Activated naive CD8-positive, alpha-beta T cell treated with anti-CD3 and anti-CD28 coated beads for 36 hours (primary cell): ENCODE measurements around the gene CLCA4. TPM values are rescaled to one million over a fixed set of nuclear protein-coding genes. Genes with fewer than 3 reads are reported as not detected.
A peak's percentile ranks its signal among the peaks of the same experiment; 100 is the strongest.
"Not testable (repeated sequence)": the region's sequence is repeated elsewhere in the genome, so short reads cannot be mapped to it uniquely, and the experiment has no call there.

ENCODE experiments used
- DNase-seq: peaks from one replicate; pipeline ENCODE4 v3.0.0; 2021
- H3K27ac Mint-ChIP-seq: one replicate; pipeline ENCODE4 v1.8.0; 2022; ENCODE audit warnings: mild to moderate bottlenecking, moderate library complexity, mixed read lengths
- H3K27me3 Mint-ChIP-seq: one replicate; pipeline ENCODE4 v1.8.0; 2022; ENCODE audit warnings: mild to moderate bottlenecking, mixed read lengths
- H3K36me3 Mint-ChIP-seq: one replicate; pipeline ENCODE4 v1.8.0; 2021; ENCODE audit warnings: mild to moderate bottlenecking, mixed read lengths
- H3K4me1 Mint-ChIP-seq: one replicate; pipeline ENCODE4 v1.8.0; 2021; ENCODE audit warnings: mixed read lengths
- H3K4me3 Mint-ChIP-seq: one replicate; pipeline ENCODE4 v1.8.0; 2022; ENCODE audit warnings: mild to moderate bottlenecking, moderate library complexity, mixed read lengths
- H3K9me3 Mint-ChIP-seq: one replicate; pipeline ENCODE4 v1.8.0; 2022; ENCODE audit warnings: mixed read lengths
- total RNA-seq, 2 experiments: library from RNA; stranded (reverse); gene quantifications; one replicate each; pipeline ENCODE4 v1.2.3, GENCODE V29; 2021

CLCA4 gene, protein sequence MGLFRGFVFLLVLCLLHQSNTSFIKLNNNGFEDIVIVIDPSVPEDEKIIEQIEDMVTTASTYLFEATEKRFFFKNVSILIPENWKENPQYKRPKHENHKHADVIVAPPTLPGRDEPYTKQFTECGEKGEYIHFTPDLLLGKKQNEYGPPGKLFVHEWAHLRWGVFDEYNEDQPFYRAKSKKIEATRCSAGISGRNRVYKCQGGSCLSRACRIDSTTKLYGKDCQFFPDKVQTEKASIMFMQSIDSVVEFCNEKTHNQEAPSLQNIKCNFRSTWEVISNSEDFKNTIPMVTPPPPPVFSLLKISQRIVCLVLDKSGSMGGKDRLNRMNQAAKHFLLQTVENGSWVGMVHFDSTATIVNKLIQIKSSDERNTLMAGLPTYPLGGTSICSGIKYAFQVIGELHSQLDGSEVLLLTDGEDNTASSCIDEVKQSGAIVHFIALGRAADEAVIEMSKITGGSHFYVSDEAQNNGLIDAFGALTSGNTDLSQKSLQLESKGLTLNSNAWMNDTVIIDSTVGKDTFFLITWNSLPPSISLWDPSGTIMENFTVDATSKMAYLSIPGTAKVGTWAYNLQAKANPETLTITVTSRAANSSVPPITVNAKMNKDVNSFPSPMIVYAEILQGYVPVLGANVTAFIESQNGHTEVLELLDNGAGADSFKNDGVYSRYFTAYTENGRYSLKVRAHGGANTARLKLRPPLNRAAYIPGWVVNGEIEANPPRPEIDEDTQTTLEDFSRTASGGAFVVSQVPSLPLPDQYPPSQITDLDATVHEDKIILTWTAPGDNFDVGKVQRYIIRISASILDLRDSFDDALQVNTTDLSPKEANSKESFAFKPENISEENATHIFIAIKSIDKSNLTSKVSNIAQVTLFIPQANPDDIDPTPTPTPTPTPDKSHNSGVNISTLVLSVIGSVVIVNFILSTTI
- not detected for total RNA-seq

DNA sequence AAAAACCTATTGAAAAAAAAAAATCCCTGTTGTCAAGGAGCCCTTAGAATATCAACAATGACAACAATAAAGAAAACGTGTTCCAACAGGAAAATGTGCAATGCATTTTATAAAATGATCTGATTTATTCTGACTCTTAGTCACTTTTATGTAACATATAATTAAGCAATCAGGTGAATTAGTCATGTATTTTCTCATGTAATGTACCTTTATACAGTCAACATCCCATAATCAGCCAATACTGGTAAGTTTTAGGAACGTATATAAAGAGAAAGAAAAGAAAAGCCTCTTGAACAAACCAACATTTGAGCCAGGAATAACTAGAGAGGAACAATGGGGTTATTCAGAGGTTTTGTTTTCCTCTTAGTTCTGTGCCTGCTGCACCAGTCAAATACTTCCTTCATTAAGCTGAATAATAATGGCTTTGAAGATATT lies at the start of gene CLCA4:
CLCA4 (plus strand) TSS at position 292 of the 435 bp plus-strand sequence; CDS start at position 334, 42 bp downstream.
- no peak within 1 kb of the TSS for H3K27ac Mint-ChIP-seq
- H3K36me3 Mint-ChIP-seq, result no peaks in the 10 kb centered on the region
- no peaks in the 10 kb centered on the region for H3K4me1 Mint-ChIP-seq
- DNase-seq, result no peak
- H3K4me3 Mint-ChIP-seq, result no peak within 1 kb of the TSS
- no peaks in the 10 kb centered on the region for H3K9me3 Mint-ChIP-seq
- H3K27me3 Mint-ChIP-seq, result peaks cover 14% of the 10 kb centered on the region

DNA sequence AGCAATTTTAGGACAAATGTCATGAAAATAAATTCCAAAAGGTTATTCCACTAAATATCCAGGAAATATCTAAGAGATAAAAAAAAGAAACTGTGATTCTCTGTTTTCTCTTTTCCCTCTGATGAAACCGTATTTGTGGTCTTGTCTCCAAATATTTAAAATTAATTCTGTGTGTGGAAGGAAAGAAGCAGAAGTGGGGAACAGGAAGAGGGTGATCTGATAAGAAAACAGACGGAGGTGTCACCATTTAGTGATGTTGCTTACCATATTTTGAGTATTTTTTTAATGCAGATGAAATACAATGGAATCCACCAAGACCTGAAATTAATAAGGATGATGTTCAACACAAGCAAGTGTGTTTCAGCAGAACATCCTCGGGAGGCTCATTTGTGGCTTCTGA lies 48.6 kb upstream of the CLCA4 start:
- H3K9me3 Mint-ChIP-seq, result no peaks in the 10 kb centered on the region
- no peak overlapping the region for H3K27ac Mint-ChIP-seq
- H3K36me3 Mint-ChIP-seq, result no peaks in the 10 kb centered on the region
- H3K4me1 Mint-ChIP-seq, result peaks cover 13% of the 10 kb centered on the region
- peaks cover 19% of the 10 kb centered on the region for H3K27me3 Mint-ChIP-seq
- no peak overlapping the region for H3K4me3 Mint-ChIP-seq
- DNase-seq, result no peak

DNA sequence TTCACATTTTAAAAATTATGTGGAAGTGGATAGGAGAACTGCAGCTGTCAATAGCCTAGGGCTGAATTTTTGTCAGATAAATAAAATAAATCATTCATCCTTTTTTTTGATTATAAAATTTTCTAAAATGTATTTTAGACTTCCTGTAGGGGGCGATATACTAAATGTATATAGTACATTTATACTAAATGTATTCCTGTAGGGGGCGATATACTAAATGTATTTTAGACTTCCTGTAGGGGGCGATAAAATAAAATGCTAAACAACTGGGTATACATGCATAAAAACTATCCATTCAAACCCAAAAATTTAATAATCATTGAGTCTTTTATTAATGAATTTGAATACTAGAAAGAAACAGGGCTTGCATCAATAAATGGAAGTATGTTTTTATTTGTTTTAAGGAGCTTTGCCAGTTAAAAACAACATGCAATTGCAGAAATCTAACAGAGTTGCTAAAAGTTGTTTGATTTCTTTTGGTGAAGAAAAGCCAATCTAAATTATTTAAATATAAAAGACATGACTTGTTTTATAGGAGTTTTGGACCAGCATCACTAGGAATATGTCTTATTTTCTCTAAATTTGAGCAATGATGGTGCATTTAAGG lies 46.8 kb upstream of the CLCA4 start:
- Mint-ChIP-seq H3K36me3 (no peaks in the 10 kb centered on the region), H3K27me3 (peaks cover 24% of the 10 kb centered on the region), H3K4me3 (no peak overlapping the region), H3K9me3 (no peaks in the 10 kb centered on the region), H3K4me1 (peaks cover 16% of the 10 kb centered on the region), H3K27ac (no peak overlapping the region)
- no peak for DNase-seq

DNA sequence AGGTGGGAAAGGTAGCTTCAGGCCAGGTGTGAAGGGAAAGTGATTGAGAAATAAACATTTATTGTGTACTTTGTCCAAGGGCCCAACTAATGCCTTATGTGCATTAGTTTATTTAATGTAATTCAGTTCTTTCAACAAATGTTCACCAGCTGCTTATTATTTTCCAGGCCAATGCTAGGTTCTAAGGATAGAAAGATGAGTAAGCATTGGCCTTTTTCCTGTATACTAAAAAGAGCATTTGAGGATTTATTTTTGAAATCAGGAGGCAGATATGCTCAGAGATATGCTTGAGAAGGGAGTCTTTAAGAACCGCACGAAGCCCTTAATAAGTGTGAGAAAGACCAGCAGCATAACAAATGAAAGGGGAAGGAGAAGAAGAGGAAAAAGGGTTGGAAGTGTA lies 46.2 kb upstream of the CLCA4 start:
- Mint-ChIP-seq H3K27ac (no peak overlapping the region), H3K27me3 (peaks cover 24% of the 10 kb centered on the region), H3K4me3 (no peak overlapping the region), H3K4me1 (peaks cover 16% of the 10 kb centered on the region), H3K36me3 (no peaks in the 10 kb centered on the region), H3K9me3 (no peaks in the 10 kb centered on the region)
- no peak for DNase-seq

DNA sequence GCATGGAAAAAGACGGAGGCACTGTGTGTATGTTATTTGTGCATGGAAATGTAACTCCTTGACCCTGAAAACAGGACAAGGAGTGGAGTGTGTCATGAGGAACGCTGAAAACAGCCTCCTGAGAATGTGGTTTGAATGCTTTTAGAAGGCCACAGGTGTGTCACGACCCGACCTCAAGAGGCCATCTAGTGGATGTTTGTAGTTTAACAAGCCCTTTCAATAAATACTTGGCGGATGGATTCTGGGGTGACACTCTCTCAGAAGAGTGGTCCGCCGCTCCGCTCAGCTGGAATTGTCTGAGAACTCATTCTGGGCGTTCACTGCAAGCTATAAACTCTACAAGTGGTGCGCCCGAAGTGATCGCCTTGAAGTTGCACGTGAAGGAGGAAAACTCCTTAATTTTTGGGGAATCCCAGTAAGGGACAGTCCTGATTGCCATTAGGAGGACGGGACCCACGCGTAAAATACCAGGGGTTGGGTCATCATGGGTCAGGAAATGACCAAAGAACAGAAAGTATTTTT lies 44.7 kb upstream of the CLCA4 start:
- Mint-ChIP-seq H3K27me3 (peaks cover 19% of the 10 kb centered on the region), H3K4me3 (peak overlapping the region; percentile 85), H3K4me1 (peaks cover 16% of the 10 kb centered on the region), H3K27ac (peak overlapping the region; percentile 61)
- DNase-seq, result peak; percentile 38
- H3K36me3 Mint-ChIP-seq, H3K9me3 Mint-ChIP-seq: not testable (repeated sequence)

DNA sequence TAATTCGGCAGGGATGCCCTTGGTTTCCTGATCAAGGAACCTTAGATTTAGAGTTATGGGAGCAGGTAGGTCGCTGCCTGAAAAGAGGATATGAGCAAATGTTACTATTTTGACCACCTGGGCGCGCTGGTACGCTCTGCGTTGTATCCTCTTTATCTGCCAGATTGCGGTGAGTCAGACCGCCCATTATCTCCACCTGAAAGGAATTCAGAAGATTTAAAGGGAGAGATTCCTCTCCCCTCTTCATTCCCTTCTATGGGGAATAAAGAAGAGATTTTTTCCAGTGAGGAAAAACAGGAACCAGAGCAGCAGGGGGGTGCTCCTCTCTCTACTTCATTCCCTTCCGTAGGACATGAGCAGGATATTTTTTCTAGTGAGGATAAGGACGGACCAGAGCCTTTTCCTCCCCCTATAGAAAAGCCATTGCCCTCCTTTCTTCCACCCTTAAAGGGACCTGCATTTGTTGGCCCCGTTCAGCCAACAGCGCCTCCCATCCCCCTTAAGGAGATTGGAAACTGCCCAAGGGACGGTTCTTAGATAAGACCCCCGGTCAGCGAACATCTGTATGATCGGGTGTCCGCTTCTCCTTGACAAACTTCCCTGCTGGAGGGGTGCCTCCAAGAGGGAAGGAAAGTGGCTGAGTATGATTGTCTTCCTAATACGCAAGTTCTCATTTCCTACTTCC lies 44.0 kb upstream of the CLCA4 start:
- Mint-ChIP-seq H3K9me3 (no peaks in the 10 kb centered on the region), H3K4me3 (peak overlapping the region; percentile 85), H3K27ac (peak overlapping the region; percentile 61), H3K27me3 (peaks cover 16% of the 10 kb centered on the region), H3K36me3 (no peaks in the 10 kb centered on the region), H3K4me1 (peaks cover 16% of the 10 kb centered on the region)
- no peak for DNase-seq

DNA sequence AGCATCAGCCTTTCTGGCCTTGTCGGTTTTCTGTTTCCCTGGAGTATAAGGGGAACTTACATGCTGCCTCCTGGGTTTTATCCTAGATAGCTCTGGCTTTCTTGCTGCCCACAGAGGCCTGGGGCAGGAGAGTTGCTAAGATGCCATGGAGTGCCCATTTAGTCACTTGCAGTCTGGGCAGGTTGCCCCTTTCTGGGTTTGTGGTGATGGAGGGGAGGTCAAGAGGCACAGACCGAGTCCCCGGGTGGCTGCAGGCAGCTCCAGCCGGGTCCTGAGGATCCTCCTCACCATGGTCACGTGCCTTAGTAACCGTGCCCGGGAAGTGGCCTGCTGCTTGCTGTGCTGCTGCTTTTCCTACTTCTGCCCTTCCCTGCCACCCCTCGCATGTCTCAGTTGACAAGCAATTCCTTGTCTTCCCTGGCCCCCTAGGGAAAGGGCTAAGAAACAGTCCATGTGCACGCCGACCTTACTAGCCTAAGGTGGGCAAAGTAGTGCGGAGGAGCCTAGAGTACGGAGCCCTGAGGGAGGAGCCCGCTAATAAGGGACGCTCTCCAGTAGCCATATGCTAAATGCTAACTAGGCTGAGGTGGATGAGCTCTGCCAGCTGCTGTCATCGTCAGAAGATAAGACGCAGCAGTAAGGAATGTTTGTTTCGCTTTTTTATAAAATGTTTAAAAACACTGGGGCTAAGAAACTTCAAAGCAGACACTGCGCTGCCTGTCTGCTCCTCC lies 43.3 kb upstream of the CLCA4 start:
- Mint-ChIP-seq H3K27ac (no peak overlapping the region), H3K9me3 (no peaks in the 10 kb centered on the region), H3K36me3 (no peaks in the 10 kb centered on the region), H3K4me3 (peak overlapping the region; percentile 85), H3K27me3 (peaks cover 14% of the 10 kb centered on the region), H3K4me1 (peaks cover 16% of the 10 kb centered on the region)
- no peak for DNase-seq

DNA sequence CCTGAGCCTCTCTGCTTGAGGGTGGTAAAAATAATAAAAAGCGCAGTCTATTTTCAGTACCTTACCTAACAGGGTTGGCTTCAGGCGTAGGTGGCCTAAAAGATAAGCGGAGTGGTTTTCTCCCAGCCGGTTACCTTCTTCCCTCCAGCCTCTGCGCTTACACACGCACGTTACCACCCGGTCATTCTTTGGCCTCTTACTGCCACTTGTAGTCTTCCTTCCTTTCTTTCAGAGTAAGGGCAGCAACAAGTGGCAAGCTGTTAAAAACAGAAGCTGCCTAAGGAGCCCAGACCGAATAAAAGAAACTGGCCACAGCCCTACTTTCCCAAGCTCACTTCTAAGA lies 42.8 kb upstream of the CLCA4 start:
- no peaks in the 10 kb centered on the region for H3K9me3 Mint-ChIP-seq
- H3K27ac Mint-ChIP-seq, result no peak overlapping the region
- no peak for DNase-seq
- H3K36me3 Mint-ChIP-seq, result no peaks in the 10 kb centered on the region
- H3K4me1 Mint-ChIP-seq, result peaks cover 16% of the 10 kb centered on the region
- peak overlapping the region; percentile 85 for H3K4me3 Mint-ChIP-seq
- H3K27me3 Mint-ChIP-seq, result peaks cover 14% of the 10 kb centered on the region

DNA sequence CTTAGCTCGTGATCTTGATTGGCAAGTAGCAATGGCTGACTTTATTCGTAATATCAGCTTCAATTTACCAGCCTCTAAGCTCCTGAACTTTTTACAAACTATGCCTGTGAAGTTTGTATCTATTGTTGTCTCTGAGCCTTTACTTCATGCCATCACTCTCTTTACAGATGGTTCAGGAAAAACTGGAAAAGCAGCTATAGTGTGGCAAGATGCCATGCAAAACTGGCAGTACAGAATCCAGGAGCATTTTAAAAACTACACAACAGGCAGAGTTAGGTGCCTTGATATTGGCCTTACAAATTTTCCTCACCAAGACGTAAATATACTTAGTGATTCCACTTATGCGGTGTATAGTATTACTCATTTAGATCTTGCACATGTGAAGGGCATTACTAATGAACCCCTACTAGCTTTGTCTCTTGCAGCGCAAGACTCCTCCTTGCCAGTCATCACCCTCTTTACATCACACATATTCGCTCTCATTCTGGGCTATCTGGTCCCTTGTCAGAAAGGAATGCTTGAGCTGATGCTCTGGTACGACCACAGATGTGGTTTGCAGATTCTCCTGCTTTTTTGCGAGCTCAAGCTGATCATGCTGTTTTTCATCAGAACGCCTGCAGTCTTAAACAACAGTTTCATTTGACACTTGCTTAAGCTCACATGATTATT lies 41.8 kb upstream of the CLCA4 start:
- Mint-ChIP-seq H3K27ac (no peak overlapping the region), H3K27me3 (peaks cover 21% of the 10 kb centered on the region), H3K4me3 (no peak overlapping the region), H3K36me3 (no peaks in the 10 kb centered on the region), H3K9me3 (no peaks in the 10 kb centered on the region), H3K4me1 (peaks cover 16% of the 10 kb centered on the region)
- no peak for DNase-seq

DNA sequence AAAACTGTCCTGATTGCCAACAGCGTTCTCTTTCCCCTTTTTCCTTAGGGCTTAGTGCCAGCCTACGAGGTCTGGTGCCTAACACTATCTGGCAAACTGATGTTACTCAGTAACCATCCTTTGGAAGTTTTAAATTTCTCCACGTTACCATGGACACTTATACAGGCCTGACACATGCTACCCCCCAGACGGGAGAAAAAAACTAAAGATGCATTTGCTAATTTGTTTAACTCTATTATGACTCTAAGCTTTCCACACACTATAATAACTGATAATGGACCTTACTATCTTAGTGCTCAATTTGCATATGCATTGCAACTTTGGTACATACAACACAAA lies 41.3 kb upstream of the CLCA4 start:
- peaks cover 21% of the 10 kb centered on the region for H3K27me3 Mint-ChIP-seq
- no peak for DNase-seq
- no peaks in the 10 kb centered on the region for H3K36me3 Mint-ChIP-seq
- H3K9me3 Mint-ChIP-seq, result no peaks in the 10 kb centered on the region
- H3K4me1 Mint-ChIP-seq, result peaks cover 16% of the 10 kb centered on the region
- H3K4me3 Mint-ChIP-seq, result no peak overlapping the region
- H3K27ac Mint-ChIP-seq, result no peak overlapping the region

DNA sequence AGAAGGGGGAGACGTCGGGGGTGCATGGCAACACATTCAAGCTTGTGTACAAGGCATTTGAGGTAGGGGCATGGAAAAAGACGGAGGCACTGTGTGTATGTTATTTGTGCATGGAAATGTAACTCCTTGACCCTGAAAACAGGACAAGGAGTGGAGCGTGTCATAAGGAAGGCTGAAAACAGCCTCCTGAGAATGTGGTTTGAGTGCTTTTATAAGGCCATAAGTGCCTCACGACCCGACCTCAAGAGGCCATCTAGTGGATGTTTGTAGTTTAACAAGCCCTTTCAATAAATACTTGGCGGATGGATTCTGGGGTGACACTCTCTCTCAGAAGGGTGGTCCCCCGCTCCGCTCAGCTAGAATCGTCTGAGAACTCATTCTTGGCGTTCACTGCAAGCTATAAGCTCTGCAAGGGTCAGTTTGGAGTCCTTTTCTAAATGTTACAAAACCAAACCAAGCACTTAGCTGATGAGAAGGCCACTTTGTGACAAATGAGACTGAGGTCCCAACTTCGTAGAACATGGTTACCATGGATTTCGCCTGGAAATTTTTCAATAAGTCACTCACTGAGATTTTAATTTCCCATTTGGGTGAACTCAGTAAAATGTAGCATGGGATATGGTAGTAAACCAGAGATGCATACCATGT lies 38.8 kb upstream of the CLCA4 start:
- no peak overlapping the region for H3K4me3 Mint-ChIP-seq
- no peaks in the 10 kb centered on the region for H3K36me3 Mint-ChIP-seq
- no peaks in the 10 kb centered on the region for H3K9me3 Mint-ChIP-seq
- peaks cover 13% of the 10 kb centered on the region for H3K27me3 Mint-ChIP-seq
- DNase-seq, result no peak
- peaks cover 4% of the 10 kb centered on the region for H3K4me1 Mint-ChIP-seq
- no peak overlapping the region for H3K27ac Mint-ChIP-seq

DNA sequence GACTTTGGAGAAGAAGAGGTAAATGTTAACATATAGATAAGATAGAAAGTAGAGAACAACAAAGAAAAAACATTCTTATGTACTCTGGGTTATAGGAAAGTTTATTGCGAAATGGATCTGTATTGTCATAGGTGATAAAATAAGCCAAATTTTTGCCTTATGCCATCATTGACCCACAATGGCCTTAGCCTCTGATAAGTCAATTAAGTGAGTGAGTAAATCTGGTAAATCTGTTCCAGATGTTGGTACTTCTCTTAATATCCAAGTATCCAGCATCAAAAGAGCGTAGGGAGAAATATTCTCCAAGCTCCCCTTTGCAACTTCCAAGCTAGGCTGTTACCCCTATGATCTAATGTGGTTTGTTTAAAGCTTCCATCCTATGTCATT lies 38.3 kb upstream of the CLCA4 start:
- Mint-ChIP-seq H3K27me3 (peaks cover 9% of the 10 kb centered on the region), H3K36me3 (no peaks in the 10 kb centered on the region), H3K4me3 (no peak overlapping the region), H3K9me3 (no peaks in the 10 kb centered on the region), H3K27ac (no peak overlapping the region), H3K4me1 (peaks cover 3% of the 10 kb centered on the region)
- no peak for DNase-seq

DNA sequence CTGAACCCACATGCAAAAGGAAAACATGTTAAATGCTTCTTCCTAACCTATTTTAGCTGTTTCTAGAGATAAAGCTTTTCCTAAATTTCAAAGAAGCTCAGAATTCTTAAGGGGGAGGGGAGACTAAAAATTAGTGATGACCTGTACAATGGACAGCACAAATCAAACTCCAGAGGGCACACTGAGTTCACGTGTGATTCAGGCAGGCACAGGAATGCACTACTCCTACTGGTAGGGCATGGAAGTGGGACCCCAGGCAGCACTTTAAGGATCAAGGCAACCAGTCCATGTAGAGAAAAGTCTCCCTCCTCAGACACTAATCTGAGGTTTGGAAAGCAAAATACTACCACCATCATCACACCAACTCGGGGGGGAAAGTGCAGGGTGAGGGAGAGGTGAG lies 31.3 kb upstream of the CLCA4 start:
- no peaks in the 10 kb centered on the region for H3K4me1 Mint-ChIP-seq
- H3K27me3 Mint-ChIP-seq, result no peaks in the 10 kb centered on the region
- DNase-seq, result no peak
- no peak overlapping the region for H3K4me3 Mint-ChIP-seq
- H3K27ac Mint-ChIP-seq, result no peak overlapping the region
- H3K36me3 Mint-ChIP-seq, result no peaks in the 10 kb centered on the region
- H3K9me3 Mint-ChIP-seq, result no peaks in the 10 kb centered on the region
